CD4-positive, alpha-beta T cell treated with Interferon gamma for 1 hour (primary cell): ENCODE measurements around the gene KIF16B.
"Not testable (repeated sequence)": the region's sequence is repeated elsewhere in the genome, so short reads cannot be mapped to it uniquely, and the experiment has no call there.

Experiments used
- DNase-seq: peaks from one replicate; pipeline ENCODE4 v3.0.0-alpha.2; 2020

Gene KIF16B

GRCh38 chr20:16588241-16588640, 15.0 kb upstream of the KIF16B start:
- no peak for DNase-seq

GRCh38 chr20:16587066-16587465, 13.8 kb upstream of the KIF16B start:
- no peak for DNase-seq

- DNase-seq, result no peak
These were observed 10.2 kb upstream of the KIF16B start for GRCh38 chr20:16583474-16583873.

- no peak for DNase-seq
These were observed 8.0 kb upstream of the KIF16B start for GRCh38 chr20:16581241-16581640.

GRCh38 chr20:16580620-16581019, 7.4 kb upstream of the KIF16B start:
- DNase-seq, result no peak

GRCh38 chr20:16580147-16580546, 6.9 kb upstream of the KIF16B start:
- no peak for DNase-seq

GRCh38 chr20:16576219-16576618, 3.0 kb upstream of the KIF16B start:
- DNase-seq, result no peak

- no peak for DNase-seq
These were observed 2.3 kb upstream of the KIF16B start for GRCh38 chr20:16575390-16576140.

- peak; percentile 69 for DNase-seq
These were observed 1.6 kb upstream of the KIF16B start for GRCh38 chr20:16574656-16575355.

- no peak for DNase-seq
These were observed 1.9 kb downstream of the KIF16B start for GRCh38 chr20:16571333-16571732.

GRCh38 chr20:16569246-16570153, 3.7 kb downstream of the KIF16B start:
- no peak for DNase-seq

GRCh38 chr20:16566080-16566479, 7.2 kb downstream of the KIF16B start:
- DNase-seq, result no peak

GRCh38 chr20:16564079-16564478, 9.2 kb downstream of the KIF16B start:
- DNase-seq, result not testable (repeated sequence)

- DNase-seq, result no peak
These were observed 10.0 kb downstream of the KIF16B start for GRCh38 chr20:16563066-16563806.

GRCh38 chr20:16562259-16562658, 11.0 kb downstream of the KIF16B start:
- no peak for DNase-seq

- no peak for DNase-seq
These were observed 12.6 kb downstream of the KIF16B start for GRCh38 chr20:16560661-16561060.

GRCh38 chr20:16560216-16560615, 13.0 kb downstream of the KIF16B start:
- DNase-seq, result no peak

- DNase-seq, result no peak
These were observed 16.9 kb downstream of the KIF16B start for GRCh38 chr20:16556301-16556700.

- DNase-seq, result no peak
These were observed 17.5 kb downstream of the KIF16B start for GRCh38 chr20:16555754-16556153.

- no peak for DNase-seq
These were observed 18.3 kb downstream of the KIF16B start for GRCh38 chr20:16554766-16555543.

GRCh38 chr20:16553684-16554083, 19.6 kb downstream of the KIF16B start:
- no peak for DNase-seq

GRCh38 chr20:16553101-16553500, 20.1 kb downstream of the KIF16B start:
- DNase-seq, result no peak
